ENCODE results near the gene EMSY. TPM values are rescaled to one million over a fixed set of nuclear protein-coding genes. Genes with fewer than 3 reads are reported as not detected.

Gene EMSY
- total and polyA plus RNA-seq, 9 of the 15 experiments (the other 6 are each of a cell fraction or from before 2014, with no cell fraction given), result 12.7 to 25.4 (median 17.9) TPM

- Histone ChIP-seq H3K27ac (ENCODE audit: extremely low read depth, low read depth, low read length) (peak overlapping the region; percentile 99), H3K79me2 (ENCODE audit: control insufficient read depth, insufficient read depth, low read length) (peaks cover 70% of the 10 kb centered on the region), H3K4me3 (peak overlapping the region; percentile 68), H4K20me1 (replicated peaks; ENCODE audit: control insufficient read depth, insufficient read depth, low read length) (peaks cover 8% of the 10 kb centered on the region; the same call in 1 of the 2 replicates), H3K36me3 (ENCODE audit: control insufficient read depth, insufficient read depth, low read length) (peaks cover 49% of the 10 kb centered on the region), H3K9me1 (ENCODE audit: control insufficient read depth, insufficient read depth, low read length) (no peaks in the 10 kb centered on the region), H2AFZ (ENCODE audit: low read depth, low read length) (peak overlapping the region; percentile 96), H3K27me3 (ENCODE audit: control insufficient read depth in 2 of 2, insufficient read depth in 2 of 2, low read length in 2 of 2) (no peaks in the 10 kb centered on the region), H3K9me3 (replicated peaks; ENCODE audit: control insufficient read depth, insufficient read depth, low read depth, low read length) (no peaks in the 10 kb centered on the region), H3K4me2 (ENCODE audit: insufficient read depth, low read length) (peak overlapping the region; percentile 99), H3K4me1 (replicated peaks in 1 of 2; ENCODE audit: control insufficient read depth in 2 of 2, insufficient read depth in 2 of 2, low read length in 2 of 2) (peaks cover 2 to 18% of the 10 kb centered on the region in 2 experiments; a peak in 4 of 5 replicates), H3K9ac (ENCODE audit: insufficient read depth in 1 of 2, low read depth in 2 of 2, low read length in 2 of 2) (peak overlapping the region; percentile 94 to 100)
- peak; percentile 81 for FAIRE-seq
- peak; percentile 78 to 90 (median 82) for DNase-seq (ENCODE audit: extremely low read depth in 1 of 4, low spot score in 3 of 4)
- intact Hi-C loops (cut with micrococcal nuclease), result no loop called here
- BruUV-seq (replicated peaks), result TSS peak; percentile 49
- WGBS (ENCODE audit: insufficient coverage, low coverage, missing lambda C conversion rate), result under 1% methylated on average over 38 of the region's 56 CpGs
- ATAC-seq, result peak; percentile 83
- ChIA-PET POLR2A (interaction anchor here (0.6 to 1.6 kb wide), 5 partner anchors 11 to 262 kb away, joined by 3 to 4 read pairs (median 3); no protein-coding TSS in a partner anchor), CTCF (ENCODE audit: low intra/inter-chr PET ratio) (no interaction called here)
- in situ Hi-C loops (cut with MboI), result no loop called here
- no peak for TF ChIP-seq CSDE1 (IDR thresholded peaks at IDR 0.05)
- no peak for TF ChIP-seq JUND (IDR thresholded peaks at IDR 0.05; ENCODE audit: borderline replicate concordance, low read depth, low read length)
- TF ChIP-seq JUND (tag; IDR thresholded peaks at IDR 0.05; ENCODE audit: borderline replicate concordance, low read depth, low read length), result 0 out of 3 replicates have a peak, but pooled peaks have one; percentile 13
- no peak for TF ChIP-seq ZNF217 (CRISPR knock-in tag; IDR thresholded peaks at IDR 0.05)
- TF ChIP-seq HLTF (IDR thresholded peaks at IDR 0.05), result no peak
- TF ChIP-seq NCOA1 (IDR thresholded peaks at IDR 0.05; ENCODE audit: low read depth), result no peak
- no peak for TF ChIP-seq HNRNPK (IDR thresholded peaks at IDR 0.05; ENCODE audit: low read depth, low read length, poor library complexity, severe bottlenecking)
- TF ChIP-seq STAG1 (CRISPR knock-in tag; IDR thresholded peaks at IDR 0.05; ENCODE audit: borderline replicate concordance), result no peak
- TF ChIP-seq FOXJ2 (tag; IDR thresholded peaks at IDR 0.05), result no peak
- TF ChIP-seq ZBTB9 (CRISPR knock-in tag; IDR thresholded peaks at IDR 0.05), result no peak
- TF ChIP-seq ZNF174 (CRISPR knock-in tag; IDR thresholded peaks at IDR 0.05), result no peak
- no peak for TF ChIP-seq ZNF830 (CRISPR knock-in tag; IDR thresholded peaks at IDR 0.05)
- no peak for TF ChIP-seq ZNF79 (CRISPR knock-in tag; IDR thresholded peaks at IDR 0.05; ENCODE audit: low read depth)
- no peak for TF ChIP-seq CBX8 (IDR thresholded peaks at IDR 0.05; ENCODE audit: borderline replicate concordance, extremely low read depth, low read depth, low read length, poor library complexity, severe bottlenecking)
- no peak for TF ChIP-seq JUNB (CRISPR knock-in tag; conservative IDR thresholded peaks at IDR 0.05)
- TF ChIP-seq MBD1 (CRISPR knock-in tag; IDR thresholded peaks at IDR 0.05), result no peak
- no peak for TF ChIP-seq ZNF263 (CRISPR knock-in tag; IDR thresholded peaks at IDR 0.05; ENCODE audit: borderline replicate concordance)
- TF ChIP-seq HNRNPLL (IDR thresholded peaks at IDR 0.05; ENCODE audit: low read depth, low read length, poor library complexity, severe bottlenecking), result no peak
- TF ChIP-seq CCAR2 (IDR thresholded peaks at IDR 0.05; ENCODE audit: low read depth, low read length), result no peak
Observed at GRCh38 chr11:76445121-76446084, 585 bp downstream of the EMSY start.

All from K562 (cell line).